ENCODE data around the gene HID1.
"Not testable (repeated sequence)": the region's sequence is repeated elsewhere in the genome, so short reads cannot be mapped to it uniquely, and the experiment has no call there.

The HID1 gene

DNA sequence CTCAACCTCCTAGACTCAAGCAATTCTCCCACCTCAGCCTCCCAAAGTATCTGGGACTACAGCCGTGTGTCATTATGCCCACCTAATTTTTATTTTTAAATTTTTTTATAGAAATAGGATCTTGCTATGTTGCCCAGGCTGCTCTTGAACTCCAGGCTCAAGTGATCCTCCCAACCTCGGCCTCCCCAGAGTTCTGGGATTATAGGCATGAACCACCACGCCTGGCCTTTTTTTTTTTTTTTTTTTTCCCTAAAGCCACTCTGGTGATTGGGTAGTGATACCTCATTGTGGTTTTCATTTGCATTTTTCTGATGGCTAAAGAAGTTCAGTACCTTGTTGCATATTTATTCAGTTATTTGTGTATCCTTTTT is 13.6 kb upstream of the HID1 start:
- TF ChIP-seq ZNF274 (IDR thresholded peaks at IDR 0.05; ENCODE audit: low read depth, low read length): no peak
- H3K4me3 ChIP-seq (ENCODE audit: low read length): no peak overlapping the region

DNA sequence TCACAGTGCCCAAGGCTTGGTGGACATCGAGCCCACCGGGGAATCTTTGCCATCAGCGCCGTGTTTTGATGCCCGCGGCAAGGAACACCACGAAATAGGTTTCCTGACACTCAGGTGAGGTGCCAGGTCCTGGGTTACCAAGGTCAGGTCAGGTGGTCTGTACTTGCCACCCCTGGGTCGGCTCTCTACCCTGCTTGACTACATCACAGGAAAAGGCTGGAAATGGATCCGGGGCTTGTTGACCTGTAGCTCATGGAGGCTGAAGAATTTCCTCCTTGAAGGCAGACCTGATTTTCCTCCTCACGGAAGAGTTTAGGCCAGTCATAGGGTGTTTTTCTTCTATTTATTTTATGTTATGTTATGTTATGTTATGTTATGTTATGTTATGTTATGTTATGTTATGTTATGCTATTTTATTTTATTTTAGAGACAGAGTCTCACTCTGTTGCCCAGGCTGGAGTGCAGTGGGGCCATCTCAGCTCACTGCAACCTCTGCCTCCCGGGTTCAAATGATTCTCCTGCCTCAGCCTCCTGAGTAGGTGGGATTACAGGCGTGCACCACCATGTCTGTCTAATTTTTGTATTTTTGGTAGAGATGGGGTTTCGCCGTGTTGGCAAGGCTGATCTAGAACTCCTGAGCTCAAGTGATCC is 10.2 kb upstream of the HID1 start:
- peak overlapping the region; percentile 56; the same call in 1 of the 2 replicates for H3K4me3 ChIP-seq (ENCODE audit: low read length)

DNA sequence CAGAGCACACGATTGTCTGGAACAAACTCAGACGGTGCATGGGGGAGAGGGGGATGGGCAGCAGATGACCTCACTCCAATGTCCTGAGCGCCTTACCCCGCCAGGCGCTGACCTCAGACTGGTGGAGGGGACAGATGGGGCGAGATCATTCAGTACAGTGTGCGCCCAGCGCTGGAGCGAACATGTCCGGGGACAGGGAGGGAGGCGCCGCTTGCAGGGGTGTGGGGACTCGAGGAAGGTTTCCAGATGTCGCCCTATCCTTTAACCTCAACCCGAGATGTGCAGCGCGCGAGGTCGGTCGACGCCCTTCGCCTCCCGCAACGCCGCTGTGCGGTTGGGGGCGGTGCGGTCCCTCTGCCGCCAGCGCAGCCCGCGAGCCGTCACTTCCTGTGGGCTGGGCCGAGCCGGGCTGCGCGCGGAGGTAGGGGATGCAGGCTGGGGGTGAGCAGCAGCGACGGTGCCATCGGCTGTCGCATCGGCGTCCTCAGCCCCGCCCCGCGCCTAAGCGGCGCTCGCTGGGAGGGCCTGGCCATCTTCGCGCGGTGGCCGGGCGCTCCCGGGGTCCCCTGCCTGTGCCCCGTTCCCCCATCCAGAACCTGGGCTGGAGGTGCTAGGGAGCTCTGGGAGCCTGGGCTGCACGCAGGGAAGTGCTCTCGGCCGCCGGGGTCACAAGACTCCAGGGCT is 9.6 kb upstream of the HID1 start:
- peak overlapping the region; percentile 56; the same call in 1 of the 2 replicates for H3K4me3 ChIP-seq (ENCODE audit: low read length)

DNA sequence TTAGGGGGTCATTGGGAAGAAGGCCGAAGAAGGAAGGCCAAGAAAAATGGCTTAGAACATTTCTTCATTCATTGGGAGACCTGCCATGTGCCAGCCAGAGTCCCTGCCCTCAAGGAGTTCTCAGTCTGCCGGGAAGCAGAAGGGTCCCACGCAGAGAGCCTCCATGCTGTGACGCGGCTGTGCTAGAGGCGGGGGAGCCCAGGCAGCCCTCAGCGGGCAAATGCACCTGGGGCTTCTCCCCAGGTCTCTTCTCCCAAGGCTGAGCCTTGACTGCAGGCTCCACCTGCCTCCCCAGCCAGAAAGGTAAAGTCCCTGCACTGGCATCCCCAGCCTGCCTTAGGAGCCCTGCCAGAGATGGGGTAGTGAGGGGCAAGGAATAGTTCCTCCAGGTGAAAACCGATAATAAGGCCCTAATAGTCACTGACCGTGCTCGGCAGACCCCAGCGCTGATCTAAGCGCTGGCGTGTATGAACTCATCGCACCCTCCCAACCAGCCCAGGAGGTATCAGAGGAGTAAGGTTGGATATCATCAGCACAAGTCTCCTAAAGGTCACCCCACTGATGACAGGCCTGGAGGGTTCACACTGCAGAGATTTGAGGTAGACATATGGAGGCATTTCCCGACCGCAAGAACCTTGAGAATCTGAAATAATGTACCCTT is 8.9 kb upstream of the HID1 start:
- no peak for TF ChIP-seq ZNF274 (IDR thresholded peaks at IDR 0.05; ENCODE audit: low read depth, low read length)
- peak overlapping the region; percentile 56; the same call in 1 of the 2 replicates for H3K4me3 ChIP-seq (ENCODE audit: low read length)

More for the DNA sequence above, 9.6 kb upstream of the HID1 start:
- no peak for TF ChIP-seq ZNF274 (IDR thresholded peaks at IDR 0.05; ENCODE audit: low read depth, low read length)

DNA sequence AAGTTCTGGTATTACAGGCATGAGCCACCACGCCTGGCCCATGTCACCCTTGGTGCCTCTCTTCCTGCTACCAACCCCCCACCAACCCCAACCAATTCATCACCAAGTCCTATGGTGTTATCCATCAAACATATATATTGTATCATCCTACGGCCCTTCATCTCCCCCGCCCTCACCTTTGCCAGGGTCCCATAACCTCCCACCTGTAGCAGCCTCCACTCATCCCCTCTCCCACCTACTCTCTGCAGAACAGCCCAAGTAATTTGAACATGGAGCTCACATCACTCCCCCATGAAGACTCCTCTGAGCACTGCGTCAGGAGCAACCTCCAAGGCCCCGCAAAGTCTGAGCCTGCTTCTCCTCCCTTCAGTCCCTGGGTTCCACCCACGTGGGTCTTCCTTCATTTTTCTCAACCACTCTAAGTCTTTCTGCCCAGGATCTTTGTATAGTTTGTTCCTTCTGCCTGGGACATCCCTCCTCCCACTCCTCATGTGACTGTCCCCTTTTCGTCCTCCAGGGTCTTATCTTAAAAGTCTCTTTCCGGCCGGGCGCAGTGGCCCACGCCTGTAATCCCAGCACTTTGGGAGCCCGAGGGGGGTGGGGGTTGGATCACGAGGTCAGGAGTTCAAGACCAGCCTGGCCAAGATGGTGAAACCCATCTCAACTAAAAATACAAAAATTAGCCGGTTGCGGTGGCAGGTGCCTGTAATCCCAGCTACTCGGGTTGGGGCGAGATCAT is 7.0 kb upstream of the HID1 start:
- no peak overlapping the region for H3K4me3 ChIP-seq (ENCODE audit: low read length)
- TF ChIP-seq ZNF274 (IDR thresholded peaks at IDR 0.05; ENCODE audit: low read depth, low read length): no peak

DNA sequence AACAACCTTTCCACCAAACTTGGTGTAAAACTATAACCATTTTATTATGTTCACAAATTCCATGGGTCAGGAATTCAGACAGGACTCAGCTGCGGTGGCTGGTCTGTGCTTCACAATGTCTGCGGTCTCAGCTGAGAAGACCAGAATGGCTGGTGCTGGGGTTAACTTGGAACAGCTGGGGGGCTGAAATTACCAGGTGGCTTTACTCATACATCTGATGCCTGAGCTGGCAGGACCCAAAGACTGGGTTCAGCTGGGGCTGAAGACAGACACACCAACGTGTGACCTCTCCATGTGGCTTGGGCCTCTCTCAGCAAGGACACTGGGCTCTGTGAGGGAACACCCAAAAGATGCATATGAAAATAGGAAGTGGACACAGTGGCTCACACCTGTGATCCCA is 5.7 kb upstream of the HID1 start:
- no peak for TF ChIP-seq ZNF274 (IDR thresholded peaks at IDR 0.05; ENCODE audit: low read depth, low read length)
- H3K4me3 ChIP-seq (ENCODE audit: low read length): no peak overlapping the region

DNA sequence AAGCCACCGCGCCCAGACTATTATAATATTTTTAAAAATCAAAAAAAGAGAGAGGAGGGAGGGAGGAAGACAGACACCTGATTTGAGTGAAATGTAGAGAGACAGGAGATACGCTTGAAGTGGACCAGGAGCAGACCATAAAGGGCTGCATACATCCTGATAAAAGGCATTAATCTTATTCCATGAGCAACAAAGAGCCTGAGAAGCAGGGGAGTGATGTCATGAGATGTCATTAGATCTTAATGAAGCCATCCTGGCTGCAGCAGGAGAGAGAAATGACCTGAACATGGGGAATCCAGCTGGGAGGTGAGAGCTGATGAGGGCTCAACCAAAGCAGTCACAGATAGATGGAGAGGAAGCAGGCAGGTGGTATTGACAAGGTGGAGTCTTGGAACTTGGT is 5.2 kb upstream of the HID1 start:
- no peak for TF ChIP-seq ZNF274 (IDR thresholded peaks at IDR 0.05; ENCODE audit: low read depth, low read length)
- H3K4me3 ChIP-seq (ENCODE audit: low read length): no peak overlapping the region

DNA sequence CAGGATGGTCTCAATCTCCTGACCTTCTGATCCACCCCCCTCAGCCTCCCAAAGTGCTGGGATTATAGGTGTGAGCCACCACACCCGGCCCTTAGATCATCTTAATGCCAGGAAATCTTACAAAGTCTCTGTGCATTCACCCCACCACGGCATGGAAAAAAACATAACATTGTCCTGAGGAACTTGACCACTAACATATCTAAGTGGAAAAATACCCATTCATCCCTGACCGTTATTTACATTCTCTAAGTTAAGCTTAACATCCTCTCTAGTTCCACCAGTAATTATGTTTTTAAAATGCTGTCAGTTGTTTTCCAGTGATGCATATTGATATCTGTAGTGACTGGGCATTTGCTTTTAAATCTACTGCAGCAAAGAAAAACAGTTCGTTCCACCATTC is 3.4 kb upstream of the HID1 start:
- TF ChIP-seq ZNF274 (IDR thresholded peaks at IDR 0.05; ENCODE audit: low read depth, low read length): no peak
- H3K4me3 ChIP-seq (ENCODE audit: low read length): no peak overlapping the region

DNA sequence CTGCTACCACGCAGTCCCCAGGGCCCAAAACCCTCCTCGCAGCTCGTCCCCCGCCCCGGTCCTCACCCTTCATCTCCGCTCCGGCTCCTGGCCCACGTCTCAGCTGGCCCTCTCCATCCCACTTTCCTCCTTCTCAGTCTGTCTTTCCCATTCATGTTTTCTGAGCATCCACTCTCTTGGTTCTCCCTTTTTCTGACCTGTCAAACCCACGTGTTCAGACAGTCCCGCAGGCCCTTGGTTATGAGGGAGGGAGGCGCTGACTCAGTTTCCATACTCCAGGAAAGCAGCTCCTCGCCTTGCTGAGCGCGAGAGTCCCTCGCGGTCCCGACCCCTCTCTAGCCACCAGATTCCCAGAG is 392 bp upstream of the HID1 start:
- no peak for TF ChIP-seq ZNF274 (IDR thresholded peaks at IDR 0.05; ENCODE audit: low read depth, low read length)
- no peak overlapping the region; the same call in 1 of the 2 replicates for H3K4me3 ChIP-seq (ENCODE audit: low read length)

DNA sequence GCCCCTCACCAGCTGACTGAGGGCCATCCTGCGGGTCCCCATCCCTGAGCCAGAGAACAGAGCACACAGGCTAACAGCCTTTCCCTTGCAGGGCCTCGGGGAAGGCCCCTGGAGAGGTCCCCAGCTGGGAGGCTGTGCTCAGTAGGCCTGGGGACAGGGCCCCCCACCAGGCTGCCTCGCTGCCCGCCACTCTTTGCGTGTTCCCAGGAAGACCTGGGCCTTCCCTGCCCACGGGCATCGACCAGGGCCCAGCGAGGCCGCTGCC is 785 bp downstream of the HID1 start:
- TF ChIP-seq ZNF274 (IDR thresholded peaks at IDR 0.05; ENCODE audit: low read depth, low read length): no peak
- H3K4me3 ChIP-seq (ENCODE audit: low read length): no peak overlapping the region

DNA sequence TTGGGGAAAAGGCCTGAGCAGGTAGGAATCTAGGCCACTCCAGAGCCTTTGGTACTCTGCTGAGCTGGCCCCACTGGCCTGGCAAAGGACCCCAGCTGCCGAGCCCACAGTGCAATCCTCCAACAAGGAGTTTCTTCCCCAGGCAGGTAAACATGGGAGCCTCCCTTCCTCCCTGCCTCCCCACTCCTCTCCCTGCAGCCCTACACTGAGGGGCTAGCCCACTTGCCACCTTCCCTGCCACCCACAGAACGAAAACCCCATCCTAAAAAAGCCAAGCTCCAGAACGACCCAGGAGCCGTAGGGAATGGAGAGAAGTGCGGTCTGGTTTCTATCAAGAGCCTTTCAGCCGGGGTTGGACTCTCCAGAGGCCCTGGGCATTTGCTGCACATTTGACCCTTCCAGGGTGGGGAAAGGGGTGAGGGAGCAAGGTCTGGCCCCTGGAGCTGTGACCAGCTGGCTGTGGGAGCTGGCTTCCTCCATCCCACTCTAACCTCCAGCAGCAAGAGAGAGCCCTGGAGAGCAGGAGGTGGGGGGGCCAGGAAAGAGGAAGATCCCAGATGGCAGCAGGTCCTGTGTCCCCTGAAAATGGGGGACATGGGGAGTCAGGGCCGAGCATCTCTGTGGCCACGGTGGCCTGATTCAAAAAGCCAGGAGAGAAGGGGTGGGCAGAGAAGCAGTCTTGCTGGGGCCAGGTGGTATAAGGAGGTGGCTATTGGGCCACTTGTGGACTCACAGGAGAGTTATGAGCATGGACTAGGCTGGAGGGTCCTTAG is 1.3 kb downstream of the HID1 start:
- H3K4me3 ChIP-seq (ENCODE audit: low read length): no peak overlapping the region
- no peak for TF ChIP-seq ZNF274 (IDR thresholded peaks at IDR 0.05; ENCODE audit: low read depth, low read length)

DNA sequence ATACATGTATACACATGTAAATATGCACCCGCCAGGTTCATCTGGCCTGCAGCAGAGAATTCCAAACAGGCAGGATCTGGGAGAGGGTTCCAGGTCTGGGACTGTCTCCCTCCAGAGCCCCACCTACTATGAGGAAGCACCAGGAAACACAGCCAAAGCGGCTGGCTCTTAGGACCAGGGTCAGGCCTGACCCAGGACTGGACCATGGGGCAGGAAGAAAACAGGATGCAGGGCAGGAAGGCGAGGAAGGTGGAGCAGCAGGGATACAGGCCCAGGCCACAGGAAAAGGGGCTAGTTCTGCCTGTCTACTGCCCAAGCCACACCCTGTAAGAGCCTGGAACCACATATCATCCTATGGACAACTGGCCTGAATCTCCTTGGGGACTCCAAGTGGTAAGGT is 2.2 kb downstream of the HID1 start:
- H3K4me3 ChIP-seq (ENCODE audit: low read length): no peak overlapping the region
- TF ChIP-seq ZNF274 (IDR thresholded peaks at IDR 0.05; ENCODE audit: low read depth, low read length): no peak

DNA sequence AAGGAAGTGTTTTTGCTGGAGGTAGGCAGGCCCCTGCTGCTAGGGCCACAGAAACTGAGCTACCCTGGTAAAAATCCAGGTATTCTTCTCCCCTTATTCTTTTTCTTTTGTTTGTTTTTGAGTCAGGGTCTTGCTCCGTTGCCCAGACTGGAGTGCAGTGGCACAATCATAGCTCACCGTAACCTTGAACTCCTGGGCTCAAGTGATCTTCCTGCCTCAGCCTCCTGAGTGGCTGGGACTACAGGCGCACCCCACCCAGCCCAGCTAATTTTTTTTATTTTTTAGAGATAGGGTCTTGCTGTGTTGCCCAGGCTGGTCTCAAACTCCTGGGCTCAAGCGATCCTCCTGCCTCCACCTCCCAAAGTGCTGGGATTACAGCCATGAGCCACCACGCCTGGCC is 3.1 kb downstream of the HID1 start:
- H3K4me3 ChIP-seq (ENCODE audit: low read length): not testable (repeated sequence)

DNA sequence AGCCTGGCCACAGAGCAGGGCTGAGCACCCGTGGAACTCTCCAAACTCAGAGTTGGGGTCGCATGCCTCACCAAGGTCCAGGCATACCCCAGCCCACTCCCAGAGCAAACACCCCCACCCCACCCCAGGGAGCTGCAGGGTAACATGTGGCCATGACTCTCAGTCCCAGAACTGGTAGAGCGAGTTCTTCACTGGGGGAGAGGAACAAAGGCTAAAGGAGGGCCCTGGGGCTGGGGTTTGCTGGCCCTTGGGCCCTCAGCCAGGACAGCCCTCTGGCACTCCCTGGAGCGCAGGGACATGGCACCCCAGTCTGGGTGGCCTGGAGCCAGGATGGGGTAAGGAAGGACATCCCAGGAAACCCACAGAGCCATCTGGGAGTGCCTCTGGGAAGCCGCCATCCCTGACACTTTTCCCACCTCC is 4.2 kb downstream of the HID1 start:
- no peak for TF ChIP-seq ZNF274 (IDR thresholded peaks at IDR 0.05; ENCODE audit: low read depth, low read length)

More for the DNA sequence above, 4.2 kb downstream of the HID1 start:
- H3K4me3 ChIP-seq (ENCODE audit: low read length): no peak overlapping the region
